Measurements from ENCODE around the gene PEX14.

- TF ChIP-seq EZH2phosphoT487 (IDR thresholded peaks at IDR 0.05; ENCODE audit: low read depth): no peak
- TF ChIP-seq CTCF (IDR thresholded peaks at IDR 0.05; ENCODE audit: low read depth, low read length): no peak
Measured at GRCh38 chr1:10678852-10679251, 204.1 kb downstream of the PEX14 start.

Data from OCI-LY3 (cell line).